Ascending aorta (tissue), 2 donors: ENCODE measurements around the gene CACFD1. TPM values are rescaled to one million over a fixed set of nuclear protein-coding genes. Genes with fewer than 3 reads are reported as not detected.

Source experiments
- DNase-seq, 2 donors: peaks; one replicate each; pipeline ENCODE4 v3.0.0-alpha.2; 2019; ENCODE audit warnings: low spot score in 2 of 2
- H3K27ac ChIP-seq, 2 donors: fragments of 200-600 bp; sonication (generic); one replicate each; pipeline ENCODE4 v1.5.1; 2016 to 2017; ENCODE audit warnings: mild to moderate bottlenecking in 1 of 2
- H3K27me3 ChIP-seq: fragments of 200-600 bp; sonication (generic); one replicate; pipeline ENCODE4 v1.5.1; 2017
- H3K36me3 ChIP-seq, 2 donors: fragments of 200-600 bp; sonication (generic); one replicate each; pipeline ENCODE4 v1.5.1; 2016
- H3K4me1 ChIP-seq, 2 donors: fragments of 200-600 bp; sonication (generic); one replicate each; pipeline ENCODE4 v1.5.1; 2016 to 2017; ENCODE audit warnings: mild to moderate bottlenecking in 1 of 2
- H3K4me3 ChIP-seq, 2 donors: fragments of 200-600 bp; sonication (generic); one replicate each; pipeline ENCODE4 v1.5.1; 2016 to 2017; ENCODE audit warnings: mild to moderate bottlenecking in 1 of 2
- H3K9me3 ChIP-seq, 2 donors: fragments of 200-600 bp; sonication (generic); one replicate each; pipeline ENCODE4 v1.5.1; 2016
- CTCF ChIP-seq, 3 experiments: fragments of 200-600 bp in 2 of 3; fragments of 450-650 bp in 1 of 3; sonication (generic) in 2 of 3; IDR thresholded peaks; one replicate each; pipeline ENCODE4 v1.5.1; 2016 to 2019; ENCODE audit warnings: antibody characterized with exemption in 3 of 3, mild to moderate bottlenecking in 1 of 3, moderate library complexity in 1 of 3
- intact Hi-C: fragments of 100-400 bp; cut with DNase I; formaldehyde crosslinking; loops from one replicate; pipeline ENCODE4 v1.15.1; 2023
- total RNA-seq: library from RNA; depleted of rRNA; stranded (reverse); fragments of >200 nt; gene quantifications from one replicate; pipeline ENCODE4 v1.1.0, GENCODE V29; 2016

The CACFD1 gene
- total RNA-seq, 1 donor from 2014 or later = 24.8 TPM

DNA sequence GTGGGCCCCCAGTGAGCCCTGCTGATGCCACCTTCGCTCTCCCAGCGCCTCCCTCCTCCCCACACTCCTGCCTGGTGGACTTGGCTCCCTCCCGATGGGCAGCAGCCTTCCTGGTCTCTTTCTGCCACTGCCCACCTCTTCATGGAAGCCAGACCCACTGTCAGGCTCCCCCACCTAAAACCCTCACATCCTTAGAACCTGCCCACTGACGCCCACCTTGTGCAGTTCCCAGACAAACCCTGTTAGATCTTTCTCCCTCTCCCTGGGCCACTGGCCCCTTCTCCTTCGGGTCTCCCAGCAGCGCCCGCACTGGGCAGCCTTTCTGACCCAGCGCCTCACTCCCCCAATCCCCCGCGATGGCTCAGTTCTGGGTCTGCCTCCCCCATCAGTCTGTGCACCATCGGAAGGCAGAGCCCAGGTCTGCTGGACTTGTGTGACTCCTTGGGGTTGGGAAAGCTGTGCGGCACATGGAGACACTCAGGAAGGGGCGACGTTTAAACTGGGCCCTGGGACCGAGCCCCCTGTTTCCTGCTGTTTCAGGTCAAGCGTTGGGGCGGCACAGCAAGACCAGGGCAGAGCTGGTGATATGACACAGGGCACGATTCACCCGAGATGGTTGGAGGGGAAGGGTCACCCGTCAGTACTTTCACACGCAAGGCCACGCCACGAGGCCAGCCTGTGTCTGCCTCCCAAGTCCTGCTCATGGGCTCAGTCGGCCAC, 47.6 kb downstream of the CACFD1 start:
- Histone ChIP-seq H3K4me1 (peaks cover 0 to 17% of the 10 kb centered on the region in 2 donors), H3K4me3 (no peak overlapping the region), H3K9me3 (peaks cover 1 to 8% of the 10 kb centered on the region in 2 donors), H3K27ac (peak overlapping the region in 1 of 2 donors; percentile 15), H3K27me3 (no peaks in the 10 kb centered on the region), H3K36me3 (no peaks in the 10 kb centered on the region)
- TF ChIP-seq CTCF (IDR thresholded peaks at IDR 0.05) = no peak
- DNase-seq = no peak
- intact Hi-C loops = no loop called here

GRCh38 chr9:133508046-133508445, 48.3 kb downstream of the CACFD1 start:
- Histone ChIP-seq H3K36me3 (no peaks in the 10 kb centered on the region), H3K27me3 (no peaks in the 10 kb centered on the region), H3K4me3 (no peak overlapping the region), H3K9me3 (peaks cover 0 to 2% of the 10 kb centered on the region in 2 donors), H3K4me1 (peaks cover 0 to 17% of the 10 kb centered on the region in 2 donors), H3K27ac (no peak overlapping the region)
- intact Hi-C loops = no loop called here
- no peak for DNase-seq
- no peak for TF ChIP-seq CTCF (IDR thresholded peaks at IDR 0.05)

- Histone ChIP-seq H3K4me1 (peaks cover under 1 to 26% of the 10 kb centered on the region in 2 donors), H3K27me3 (no peaks in the 10 kb centered on the region), H3K4me3 (no peak overlapping the region), H3K36me3 (no peaks in the 10 kb centered on the region), H3K27ac (no peak overlapping the region), H3K9me3 (no peaks in the 10 kb centered on the region)
- TF ChIP-seq CTCF (IDR thresholded peaks at IDR 0.05) = no peak
- no peak for DNase-seq
- intact Hi-C loops = no loop called here
Observed at GRCh38 chr9:133509179-133510083, 49.7 kb downstream of the CACFD1 start.

DNA sequence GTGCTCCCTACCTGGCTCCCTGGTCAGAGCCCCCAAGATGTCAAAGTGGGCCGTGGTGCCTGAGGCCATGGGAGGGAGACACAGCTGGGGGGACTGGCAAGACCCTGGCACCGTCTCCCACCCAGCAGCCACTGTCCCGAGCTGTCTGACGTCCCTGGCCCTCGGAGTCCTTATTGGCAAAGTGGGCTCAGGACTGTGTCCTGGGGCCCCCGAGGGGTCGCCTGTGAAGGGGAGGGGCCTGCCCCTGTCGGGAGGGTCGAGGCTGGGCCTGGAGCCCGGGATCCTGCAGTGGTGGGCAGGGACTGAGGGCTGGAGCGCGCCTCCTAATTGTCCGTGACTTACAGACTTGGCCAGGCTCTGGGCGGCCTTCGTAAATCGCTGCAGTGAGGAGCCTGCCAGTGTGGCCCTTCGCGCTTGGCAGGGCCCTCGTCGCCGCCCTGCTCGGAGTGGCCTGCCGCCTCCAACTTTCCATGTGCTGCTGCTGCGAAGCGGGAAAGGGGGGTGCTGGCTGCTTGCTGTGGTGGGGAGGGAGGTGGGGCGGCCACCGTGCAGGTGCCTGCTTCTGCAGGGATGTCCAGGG, 51.2 kb downstream of the CACFD1 start:
- no peak for TF ChIP-seq CTCF (IDR thresholded peaks at IDR 0.05)
- Histone ChIP-seq H3K27ac (no peak overlapping the region), H3K9me3 (no peaks in the 10 kb centered on the region), H3K27me3 (no peaks in the 10 kb centered on the region), H3K4me3 (no peak overlapping the region), H3K4me1 (peaks cover 4 to 23% of the 10 kb centered on the region in 2 donors), H3K36me3 (no peaks in the 10 kb centered on the region)
- intact Hi-C loops = no loop called here
- DNase-seq = no peak

GRCh38 chr9:133511607-133512006, 51.8 kb downstream of the CACFD1 start:
- peaks cover 4 to 20% of the 10 kb centered on the region in 2 donors for H3K4me1 ChIP-seq
- intact Hi-C loops = no loop called here
- DNase-seq = no peak
- no peaks in the 10 kb centered on the region for H3K36me3 ChIP-seq
- no peak for TF ChIP-seq CTCF (IDR thresholded peaks at IDR 0.05)
- no peak overlapping the region for H3K4me3 ChIP-seq
- H3K27ac ChIP-seq = no peak overlapping the region
- H3K9me3 ChIP-seq = no peaks in the 10 kb centered on the region
- H3K27me3 ChIP-seq = no peaks in the 10 kb centered on the region
